ENCODE results near the gene HSD17B4.
"Not testable (repeated sequence)": the region's sequence is repeated elsewhere in the genome, so short reads cannot be mapped to it uniquely, and the experiment has no call there.

HSD17B4 gene, protein sequence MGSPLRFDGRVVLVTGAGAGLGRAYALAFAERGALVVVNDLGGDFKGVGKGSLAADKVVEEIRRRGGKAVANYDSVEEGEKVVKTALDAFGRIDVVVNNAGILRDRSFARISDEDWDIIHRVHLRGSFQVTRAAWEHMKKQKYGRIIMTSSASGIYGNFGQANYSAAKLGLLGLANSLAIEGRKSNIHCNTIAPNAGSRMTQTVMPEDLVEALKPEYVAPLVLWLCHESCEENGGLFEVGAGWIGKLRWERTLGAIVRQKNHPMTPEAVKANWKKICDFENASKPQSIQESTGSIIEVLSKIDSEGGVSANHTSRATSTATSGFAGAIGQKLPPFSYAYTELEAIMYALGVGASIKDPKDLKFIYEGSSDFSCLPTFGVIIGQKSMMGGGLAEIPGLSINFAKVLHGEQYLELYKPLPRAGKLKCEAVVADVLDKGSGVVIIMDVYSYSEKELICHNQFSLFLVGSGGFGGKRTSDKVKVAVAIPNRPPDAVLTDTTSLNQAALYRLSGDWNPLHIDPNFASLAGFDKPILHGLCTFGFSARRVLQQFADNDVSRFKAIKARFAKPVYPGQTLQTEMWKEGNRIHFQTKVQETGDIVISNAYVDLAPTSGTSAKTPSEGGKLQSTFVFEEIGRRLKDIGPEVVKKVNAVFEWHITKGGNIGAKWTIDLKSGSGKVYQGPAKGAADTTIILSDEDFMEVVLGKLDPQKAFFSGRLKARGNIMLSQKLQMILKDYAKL

DNA sequence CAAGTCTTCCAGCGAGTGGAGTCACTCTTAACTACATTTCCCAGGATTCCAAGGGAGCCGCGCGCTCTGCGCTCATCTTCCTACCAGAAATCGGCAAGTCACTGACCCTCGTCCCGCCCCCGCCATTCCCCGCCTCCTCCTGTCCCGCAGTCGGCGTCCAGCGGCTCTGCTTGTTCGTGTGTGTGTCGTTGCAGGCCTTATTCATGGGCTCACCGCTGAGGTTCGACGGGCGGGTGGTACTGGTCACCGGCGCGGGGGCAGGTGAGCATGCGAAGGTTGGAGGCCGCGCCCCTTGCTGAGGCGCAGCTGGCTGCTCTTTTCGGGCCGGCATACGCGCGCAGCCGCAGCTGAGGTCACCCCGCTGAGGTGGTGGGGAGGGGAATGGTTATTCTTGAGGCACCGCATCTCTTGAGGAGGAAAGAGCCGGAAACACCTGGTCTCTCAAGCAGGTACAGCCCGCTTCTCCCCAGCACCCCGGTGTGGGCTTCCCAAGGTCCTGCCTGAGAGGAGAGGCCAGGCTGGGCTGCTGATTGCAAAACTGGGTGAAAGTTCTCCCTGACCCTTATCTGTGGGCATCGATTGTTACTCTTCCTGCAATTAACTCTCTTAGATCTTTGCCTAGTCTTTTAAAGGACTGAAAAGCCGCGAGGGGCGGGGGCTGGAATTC, at the start of gene HSD17B4:
Gene HSD17B4, plus strand, starts transcription at position 125 of the 667 bp plus-strand sequence. Its CDS starts 79 bp downstream, at position 204.
- DNase-seq = peak; percentile 78

DNA sequence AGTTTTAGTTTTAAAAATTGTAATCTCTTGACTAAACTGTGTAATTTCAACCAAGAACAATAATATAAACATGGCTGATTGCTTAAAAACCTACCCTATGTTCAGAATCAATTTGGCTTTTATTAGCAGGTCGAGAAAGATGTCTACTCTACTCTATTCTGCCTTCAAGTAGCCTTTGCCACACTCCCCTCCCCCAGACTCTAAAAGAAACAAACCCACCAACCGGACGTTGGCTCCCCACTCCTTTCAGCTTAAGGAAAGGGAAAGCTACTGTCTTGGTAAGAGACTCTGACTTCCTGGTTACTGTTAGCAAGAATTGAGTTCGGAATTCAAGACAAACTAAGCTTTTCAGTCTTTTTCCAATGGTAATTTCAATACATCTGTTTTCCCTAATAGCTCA, 49.7 kb upstream of the HSD17B4 start:
- DNase-seq = no peak

DNA sequence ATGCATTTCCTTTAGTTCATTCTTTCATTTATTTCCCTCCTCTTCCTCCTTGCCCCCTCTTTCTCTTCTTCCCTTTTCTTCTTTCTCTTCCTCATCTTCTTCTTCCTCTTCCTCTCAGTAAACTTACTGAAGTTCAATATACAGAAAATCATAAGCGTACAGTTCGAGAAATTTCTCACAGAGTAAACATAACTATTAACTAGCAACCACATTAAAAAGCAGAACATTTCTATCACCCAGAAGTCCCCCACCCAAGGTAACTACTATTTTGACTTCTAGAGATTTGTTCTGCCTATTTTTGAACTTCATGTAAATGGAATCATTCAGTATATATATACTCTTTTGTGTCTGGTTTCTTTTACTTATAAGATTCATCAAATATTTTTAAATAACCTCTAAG, 48.3 kb upstream of the HSD17B4 start:
- no peak for DNase-seq

DNA sequence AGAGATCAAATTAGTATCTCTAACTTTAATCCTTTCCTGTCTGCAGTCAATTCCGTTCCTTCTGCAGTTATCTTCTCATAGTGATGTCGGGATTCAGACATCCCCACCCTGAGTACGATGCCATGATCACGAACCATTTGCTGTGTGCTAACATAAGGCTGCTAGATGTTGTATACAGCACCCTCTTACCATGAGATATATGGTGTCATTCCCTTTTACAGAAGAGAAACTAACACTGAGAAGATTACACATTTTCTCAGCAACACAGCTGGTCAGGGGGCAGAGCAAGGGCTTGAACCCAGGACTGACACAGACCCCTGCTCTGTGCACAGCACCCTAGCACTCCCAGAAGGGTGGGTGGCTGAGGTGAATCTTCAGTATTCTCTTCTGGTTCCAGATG, 46.9 kb upstream of the HSD17B4 start:
- DNase-seq = no peak

DNA sequence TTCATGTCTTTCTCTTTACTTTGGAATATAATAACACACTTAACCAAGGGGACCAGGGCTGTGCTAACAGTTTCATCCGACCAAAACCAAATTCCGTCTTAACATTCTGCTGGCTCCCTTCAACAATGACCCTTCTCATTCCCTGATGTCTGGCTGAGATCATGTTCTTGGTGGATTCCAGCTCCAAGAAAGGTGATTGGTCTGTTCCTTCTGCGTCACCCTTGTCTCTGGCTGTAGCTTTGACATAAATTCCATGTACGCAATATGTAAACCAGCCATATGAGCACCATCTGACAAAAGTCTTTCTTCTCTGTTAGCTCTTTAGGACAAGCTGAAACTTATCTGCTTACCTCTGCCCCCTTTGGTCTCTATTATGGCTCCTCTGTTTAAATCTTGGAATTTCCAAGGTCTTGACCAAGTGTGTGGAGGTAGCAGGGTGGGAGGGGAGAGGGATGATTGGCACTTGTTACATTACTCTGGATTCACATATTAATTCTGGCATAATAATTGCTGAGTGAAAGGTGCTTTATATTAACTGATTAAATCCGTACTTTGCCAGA, 45.7 kb upstream of the HSD17B4 start:
- no peak for DNase-seq

DNA sequence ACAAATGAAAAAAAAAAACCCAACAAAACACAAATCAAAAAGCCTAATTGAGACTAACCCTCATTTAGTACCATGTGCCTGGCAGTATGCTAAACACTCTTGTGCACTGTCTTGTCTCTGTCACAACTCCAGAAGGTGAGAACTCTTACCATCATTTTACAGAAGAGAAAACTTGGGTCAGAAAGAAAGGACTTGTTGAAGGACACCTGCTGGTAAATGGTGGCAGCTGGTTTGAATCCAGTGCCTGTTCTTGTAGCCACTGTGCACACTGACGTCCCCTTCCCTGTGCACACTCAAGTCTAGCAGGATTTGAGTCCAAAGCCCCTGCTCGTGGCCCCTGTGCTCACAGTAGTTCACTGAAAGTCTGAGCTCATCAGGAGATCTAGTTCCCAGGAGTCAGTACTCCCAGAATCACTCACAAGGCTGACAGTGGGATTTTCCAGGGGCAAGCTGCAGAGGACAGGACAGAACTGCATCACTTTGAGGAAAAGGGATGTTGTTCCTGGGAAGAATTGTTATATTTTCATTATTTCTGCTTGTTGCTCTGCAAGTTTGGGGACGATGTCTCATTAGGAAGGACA, 43.0 kb upstream of the HSD17B4 start:
- no peak for DNase-seq

DNA sequence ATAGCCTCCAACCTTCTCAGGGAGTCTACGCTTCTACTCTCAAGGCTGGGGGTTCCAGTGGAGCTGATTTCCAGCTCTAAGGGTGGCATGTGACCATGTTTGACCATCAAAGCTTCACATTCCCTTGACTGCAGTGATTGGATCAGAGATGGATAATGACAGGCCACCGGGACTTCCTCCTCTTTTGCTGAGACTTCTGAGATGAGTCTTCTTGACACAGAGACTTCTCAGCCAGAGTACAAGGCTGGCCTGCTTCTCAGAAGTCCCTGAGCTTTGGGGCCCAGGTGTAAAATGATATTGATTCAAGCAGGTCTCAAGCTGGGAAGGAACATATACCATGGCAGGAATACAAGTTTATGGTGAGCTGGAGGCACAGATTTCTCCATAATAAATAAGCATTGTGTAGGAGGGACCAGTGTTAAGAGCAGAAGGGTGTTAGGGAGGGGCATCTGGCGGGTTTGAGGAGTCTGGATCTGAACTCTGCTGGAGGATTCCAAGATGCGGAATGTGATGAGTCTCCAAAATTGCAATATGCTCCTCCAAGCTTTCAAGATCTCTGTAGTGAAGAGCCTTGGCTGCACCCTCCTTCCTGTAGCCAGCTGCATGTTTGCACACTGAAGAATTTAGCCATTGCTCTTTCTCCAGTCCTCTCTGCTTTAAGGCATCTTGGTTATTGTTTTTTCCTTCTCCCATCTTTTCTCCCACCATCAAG, 41.7 kb upstream of the HSD17B4 start:
- DNase-seq = no peak

DNA sequence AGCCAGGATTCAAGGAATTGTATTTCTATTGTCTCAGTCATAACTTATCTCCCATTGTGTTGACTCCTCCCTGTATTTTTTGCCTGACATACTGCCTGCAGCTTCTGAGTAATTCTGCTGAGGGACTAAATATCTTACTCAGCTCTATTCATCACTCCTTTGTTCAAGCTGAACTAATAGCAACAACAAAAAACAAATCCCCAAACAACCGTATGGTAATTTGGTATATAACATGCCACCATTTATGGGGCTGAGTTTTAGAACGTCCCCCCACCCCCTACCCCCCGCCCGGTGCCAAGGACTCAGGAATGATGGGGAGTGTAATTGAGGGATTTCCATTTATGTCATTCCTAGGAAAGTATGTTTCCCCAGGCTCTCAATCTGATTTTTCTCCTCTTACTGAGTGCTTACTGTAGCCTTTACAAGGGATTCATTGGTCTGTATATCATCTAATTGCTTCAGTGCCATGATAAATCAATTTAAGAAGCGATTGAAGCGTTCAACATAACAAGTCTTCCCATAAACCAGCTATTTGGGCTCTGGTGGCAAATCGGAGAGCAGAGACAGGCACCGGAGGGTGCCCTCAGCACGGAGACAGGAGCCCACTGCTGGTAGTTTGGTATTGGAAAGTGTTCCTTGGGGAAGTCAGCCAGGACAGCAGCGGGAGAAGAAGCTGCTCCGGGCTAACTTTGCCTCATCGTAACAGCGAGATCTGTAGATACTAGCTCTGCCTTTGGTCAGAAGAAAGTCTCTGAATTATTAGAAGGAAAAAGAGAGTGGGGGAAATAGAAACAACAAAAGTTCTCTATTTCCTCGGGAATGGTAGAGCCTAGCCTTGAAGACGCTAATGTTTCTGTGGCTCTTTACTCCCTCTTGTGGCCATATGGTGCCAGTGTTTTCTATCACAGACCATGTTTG, 40.7 kb upstream of the HSD17B4 start:
- DNase-seq = peak; percentile 64

DNA sequence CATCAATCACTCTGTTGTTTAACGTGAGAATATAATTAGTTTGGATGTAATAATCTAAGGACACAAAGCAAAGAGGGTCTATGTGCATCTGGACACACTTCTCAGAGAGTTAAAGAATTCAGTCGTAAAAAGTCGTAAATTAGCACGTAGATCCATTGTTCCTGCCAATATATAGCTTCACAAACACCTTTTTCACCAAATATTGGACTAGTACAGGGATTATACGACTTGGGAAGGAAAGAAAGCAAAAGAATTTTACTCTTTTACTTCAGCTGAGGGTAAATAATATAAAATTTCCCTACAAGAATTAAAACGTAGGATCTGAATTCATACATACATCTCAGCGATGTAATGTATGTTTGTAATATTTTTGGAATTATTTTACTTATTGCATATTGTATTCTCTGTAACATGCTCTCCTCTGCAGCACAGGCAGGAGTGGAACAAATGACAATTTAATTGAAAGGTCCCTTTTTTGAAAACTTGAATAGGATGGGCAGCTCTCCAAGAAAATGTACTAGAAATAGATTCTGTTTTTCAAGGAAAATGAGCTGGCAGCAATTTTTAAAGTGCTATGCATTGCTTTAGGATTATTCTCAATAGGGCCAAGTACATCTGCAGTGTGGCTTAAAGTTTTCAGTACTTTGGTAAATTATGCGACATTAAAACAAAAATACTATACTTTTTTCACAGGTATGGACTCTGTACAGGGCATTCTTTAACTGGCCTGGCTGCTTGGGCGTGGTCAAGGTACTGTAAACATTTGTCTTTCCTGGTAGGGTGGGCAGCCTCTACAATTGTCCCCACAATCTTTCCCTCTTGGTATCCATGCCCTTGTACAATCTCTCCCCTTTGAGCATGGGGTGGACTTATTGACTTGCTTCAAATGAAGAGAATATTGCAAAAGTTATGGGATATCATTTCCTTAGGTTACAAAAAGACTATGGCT, 39.7 kb upstream of the HSD17B4 start:
- no peak for DNase-seq

DNA sequence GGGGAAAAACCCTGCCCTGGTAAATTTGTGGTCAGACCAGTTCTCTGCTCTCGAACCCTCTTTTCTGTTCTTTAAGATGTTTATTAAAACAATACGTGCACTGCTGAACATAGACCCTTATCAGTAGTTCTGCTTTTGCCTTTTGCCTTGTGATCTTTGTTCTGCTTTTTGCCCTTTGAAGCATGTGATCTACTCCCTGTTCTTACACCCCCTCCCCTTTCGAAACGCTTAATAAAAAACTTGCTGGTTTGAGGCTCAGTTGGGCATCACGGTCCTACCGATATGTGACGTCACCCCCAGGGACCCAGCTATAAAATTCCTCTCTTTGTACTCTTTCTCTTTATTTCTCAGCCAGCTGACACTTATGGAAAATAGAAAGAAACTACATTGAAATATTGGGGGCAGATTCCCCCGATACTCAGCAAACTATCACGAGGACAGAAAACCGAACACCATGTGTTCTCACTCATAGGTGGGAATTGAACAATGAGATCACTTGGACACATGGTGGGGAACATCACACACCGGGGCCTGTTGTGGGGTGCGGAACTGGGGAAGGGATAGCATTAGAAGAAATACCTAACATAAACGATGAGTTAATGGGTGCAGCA, 38.1 kb upstream of the HSD17B4 start:
- not testable (repeated sequence) for DNase-seq

DNA sequence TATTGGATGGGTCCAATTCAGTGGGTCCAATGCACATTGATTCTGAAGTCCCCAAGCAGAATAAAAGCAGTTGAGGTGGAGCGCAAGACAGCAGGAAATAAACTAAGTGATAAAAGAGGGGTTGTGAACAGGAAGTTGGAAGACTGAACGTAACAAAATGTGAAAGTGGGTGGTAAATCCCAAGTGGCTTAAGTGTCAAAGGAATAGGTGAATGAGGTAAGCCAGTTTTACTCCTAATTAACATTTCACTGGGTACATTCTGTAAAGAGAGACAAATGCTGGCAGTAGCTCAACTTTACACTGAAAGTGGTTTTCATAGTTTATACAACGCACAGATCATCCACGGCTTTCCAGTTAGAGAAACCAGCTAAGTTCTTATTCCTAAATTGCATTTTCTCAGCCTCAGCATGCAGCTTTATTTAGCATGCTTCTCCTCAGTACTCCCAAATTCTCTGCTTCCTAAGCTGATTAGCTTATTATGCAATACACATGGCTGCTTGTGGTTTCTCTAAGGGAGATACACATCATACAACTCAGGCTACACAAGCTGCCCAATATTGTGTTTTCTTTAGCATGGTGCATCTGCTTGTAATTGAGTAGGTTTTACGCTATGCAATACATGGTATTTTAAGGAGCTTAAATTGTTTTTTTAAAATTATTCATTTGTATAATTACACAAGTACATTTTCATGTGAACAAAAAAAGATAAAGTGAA, 34.2 kb upstream of the HSD17B4 start:
- no peak for DNase-seq

DNA sequence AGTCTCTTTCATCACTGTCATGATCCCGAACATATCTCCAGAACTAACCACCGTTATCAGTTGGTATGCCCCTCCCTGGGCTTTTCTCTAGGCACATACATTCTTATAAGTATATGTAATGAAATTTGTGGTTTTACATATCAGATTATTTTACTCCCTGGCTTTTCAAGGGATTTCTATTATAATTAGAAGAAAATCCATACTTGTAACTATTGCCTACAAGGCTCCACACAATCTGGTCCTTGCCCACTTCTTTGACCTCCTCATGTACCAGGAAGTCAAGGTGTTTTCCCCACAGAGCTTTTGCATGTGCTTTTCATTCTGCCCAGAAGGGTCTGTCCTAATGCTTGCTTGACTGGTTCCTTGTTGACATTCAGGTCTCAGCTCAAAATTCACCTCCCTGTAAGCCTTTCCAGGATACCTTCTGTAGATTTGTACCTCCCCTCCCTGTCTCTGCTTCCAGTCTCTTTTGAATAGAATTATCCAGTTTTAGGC, 33.6 kb upstream of the HSD17B4 start:
- DNase-seq = no peak

DNA sequence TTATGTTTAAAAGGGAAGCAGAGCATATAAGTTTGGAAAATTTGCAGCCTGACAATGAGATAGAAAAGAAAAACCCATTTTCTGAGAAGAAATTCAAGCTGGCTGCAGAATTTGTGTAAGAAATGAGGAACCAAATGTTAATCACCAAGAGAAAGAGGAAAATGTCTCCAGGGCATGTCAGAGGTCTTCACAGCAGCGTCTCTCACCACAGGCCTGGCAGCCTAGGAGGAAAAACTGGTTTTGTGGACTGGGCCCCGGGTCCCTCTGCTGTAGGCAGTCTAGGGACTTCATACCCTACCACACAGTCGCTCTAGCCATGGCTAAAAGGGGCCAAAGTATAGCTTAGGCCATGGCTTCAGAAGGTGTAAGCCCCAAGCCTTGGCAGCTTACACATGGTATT, 32.1 kb upstream of the HSD17B4 start:
- DNase-seq = no peak

DNA sequence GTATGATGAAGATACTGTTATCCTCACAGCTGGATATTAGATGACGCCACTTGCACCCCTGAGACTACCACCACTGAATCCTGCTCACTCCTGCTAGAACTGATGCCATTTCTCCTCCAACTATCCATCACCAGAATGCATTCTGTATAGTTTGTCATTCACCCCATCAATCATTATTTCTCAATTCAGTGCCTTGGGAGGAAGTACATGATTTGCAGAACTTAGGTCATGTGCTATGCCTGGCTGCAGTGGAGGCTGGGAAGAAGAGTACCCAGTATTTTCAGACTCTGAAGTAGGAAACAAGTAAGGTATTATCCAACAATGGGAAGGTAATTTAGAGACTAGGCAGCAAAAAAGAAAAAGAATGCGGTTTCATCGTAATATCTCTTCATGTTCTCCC, 26.2 kb upstream of the HSD17B4 start:
- no peak for DNase-seq

DNA sequence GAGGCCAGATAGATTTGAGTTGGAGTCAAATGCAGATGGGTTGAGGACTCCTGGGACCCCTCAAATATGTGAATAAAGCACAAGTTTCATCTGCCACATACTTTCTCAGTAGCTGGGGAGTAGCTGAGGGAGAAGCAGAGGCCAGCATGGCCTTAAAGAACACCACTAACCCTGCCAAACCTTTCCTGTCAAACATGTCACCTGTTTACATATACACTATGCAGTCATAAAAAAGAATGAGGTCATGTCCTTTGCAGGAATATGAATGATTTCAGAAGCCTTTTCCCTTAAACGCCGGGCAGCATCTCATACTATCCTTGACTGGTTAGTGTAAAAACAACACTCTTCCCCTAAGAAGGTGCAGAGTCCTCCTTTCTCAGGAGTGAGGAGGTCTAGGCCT, 25.2 kb upstream of the HSD17B4 start:
- no peak for DNase-seq

DNA sequence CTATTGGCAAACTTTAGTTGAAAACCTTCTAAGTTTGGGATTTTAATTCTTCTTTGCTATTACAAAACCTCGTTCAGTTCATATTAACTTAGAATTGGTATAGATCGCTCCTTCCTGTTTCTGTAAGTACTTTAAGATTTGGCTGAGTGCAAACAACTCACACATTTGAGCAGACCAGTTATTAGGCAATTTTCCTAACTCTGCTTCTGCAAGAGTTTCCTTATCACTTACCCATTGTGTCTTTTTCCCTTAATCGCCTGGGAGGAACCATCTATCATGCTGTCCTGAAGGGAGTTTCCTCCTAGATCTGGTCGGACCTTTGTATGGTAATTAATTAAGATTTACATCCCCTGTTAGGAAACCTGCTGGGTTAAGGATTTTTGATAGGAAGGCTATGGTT, 24.7 kb upstream of the HSD17B4 start:
- not testable (repeated sequence) for DNase-seq

DNA sequence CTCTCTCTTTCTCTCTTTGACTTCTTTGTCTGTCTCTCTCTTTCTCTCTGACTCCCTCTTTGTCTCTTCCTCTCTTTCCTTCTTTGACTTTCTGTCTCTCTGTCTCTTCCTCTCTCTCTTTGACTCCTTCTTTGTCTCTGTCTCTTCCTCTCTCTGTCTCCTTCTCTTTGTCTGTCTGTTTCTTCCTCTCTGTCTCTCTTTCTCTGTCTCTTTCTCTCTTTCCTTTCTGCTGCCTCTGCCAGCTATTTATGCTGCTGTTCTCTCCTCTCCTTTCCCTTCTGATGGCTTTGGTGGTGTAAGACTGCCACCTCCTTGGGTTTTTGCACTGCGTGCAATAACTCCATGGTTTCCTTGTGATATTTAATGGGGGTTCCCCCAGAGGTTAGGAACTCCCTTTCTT, 24.1 kb upstream of the HSD17B4 start:
- DNase-seq = not testable (repeated sequence)

DNA sequence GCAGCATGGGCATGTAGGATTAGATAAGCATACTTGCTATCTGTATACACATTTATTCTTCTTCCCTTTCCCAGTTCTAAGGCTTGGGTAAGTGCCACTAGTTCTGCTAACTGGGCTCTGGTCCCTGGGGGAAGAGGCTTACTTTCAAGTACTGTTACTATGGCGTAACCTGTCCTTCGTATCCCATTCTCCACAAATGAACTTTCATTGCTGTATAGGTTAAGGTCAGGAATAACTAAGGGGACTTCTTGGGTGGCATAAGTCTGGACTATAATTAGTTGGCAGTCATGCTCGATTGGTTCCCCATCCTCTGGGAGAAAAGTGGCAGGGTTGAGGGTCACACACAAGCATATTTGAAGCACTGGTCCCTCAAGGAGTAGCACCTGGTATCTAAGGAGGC, 23.7 kb upstream of the HSD17B4 start:
- DNase-seq = not testable (repeated sequence)

All from NCI-H2171 treated with DMSO at 0.1 percent for 48 hours (cell line).